SK-N-SH treated with all-trans-retinoic acid at 6 μM for 48 hours (cell line): ENCODE data around the gene BLNK.

ENCODE experiments used
- ATAC-seq: fragments of 200-7000 bp; cut with Tn5 transposase; 3 replicates; pipeline ENCODE4 v1.9.1; 2020; ENCODE audit warnings: mild to moderate bottlenecking, moderate library complexity
- ARNTL ChIP-seq: fragments of 450-650 bp; formaldehyde crosslinking; IDR thresholded peaks from 2 replicates; pipeline ENCODE4 v1.5.0; 2020; ENCODE audit warnings: low read depth, mild to moderate bottlenecking, moderate library complexity, borderline replicate concordance
- BACH2 ChIP-seq: fragments of 250-450 bp; sonication (Bioruptor Pico); IDR thresholded peaks from 2 replicates; pipeline ENCODE4 v1.9.0; 2021; ENCODE audit warnings: mild to moderate bottlenecking, borderline replicate concordance
- CSDC2 ChIP-seq: fragments of 250-450 bp; sonication (Bioruptor Pico); IDR thresholded peaks from 2 replicates; pipeline ENCODE4 v1.5.0; 2020; ENCODE audit warnings: mild to moderate bottlenecking, moderate library complexity
- ESRRG ChIP-seq: fragments of 250-450 bp; sonication (Bioruptor Pico); IDR thresholded peaks from 2 replicates; pipeline ENCODE4 v1.6.1; 2021; ENCODE audit warnings: mild to moderate bottlenecking
- GLIS3 ChIP-seq: fragments of 250-450 bp; sonication (Bioruptor Pico); IDR thresholded peaks from 2 replicates; pipeline ENCODE4 v1.5.0; 2020; ENCODE audit warnings: mild to moderate bottlenecking, moderate library complexity
- ISL1 ChIP-seq: fragments of 250-450 bp; sonication (Bioruptor Pico); IDR thresholded peaks from 2 replicates; pipeline ENCODE4 v2.1.2; 2022; ENCODE audit warnings: mild to moderate bottlenecking, moderate library complexity
- OSR1 ChIP-seq: fragments of 250-450 bp; sonication (Bioruptor Pico); IDR thresholded peaks from 2 replicates; pipeline ENCODE4 v1.8.0; 2022; ENCODE audit warnings: moderate library complexity, mild to moderate bottlenecking, inconsistent platforms
- PPARA ChIP-seq: fragments of 250-450 bp; sonication (Bioruptor Pico); IDR thresholded peaks from 2 replicates; pipeline ENCODE4 v1.5.0; 2020; ENCODE audit warnings: mild to moderate bottlenecking, borderline replicate concordance
- SNAI2 ChIP-seq: fragments of 250-450 bp; sonication (Bioruptor Pico); IDR thresholded peaks from 2 replicates; pipeline ENCODE4 v1.5.0; 2020; ENCODE audit warnings: mild to moderate bottlenecking, moderate library complexity
- TCF4 ChIP-seq: fragments of 250-450 bp; sonication (Bioruptor Pico); IDR thresholded peaks from 2 replicates; pipeline ENCODE4 v1.8.0; 2021; ENCODE audit warnings: mild to moderate bottlenecking, moderate library complexity, borderline replicate concordance
- TOX ChIP-seq: fragments of 250-450 bp; sonication (Bioruptor Pico); IDR thresholded peaks from 2 replicates; pipeline ENCODE4 v1.8.0; 2021; ENCODE audit warnings: mild to moderate bottlenecking, moderate library complexity, borderline replicate concordance
- ZC3H10 ChIP-seq: fragments of 250-450 bp; sonication (Bioruptor Pico); IDR thresholded peaks from 2 replicates; pipeline ENCODE4 v1.5.1; 2021; ENCODE audit warnings: mild to moderate bottlenecking, moderate library complexity
- ZFP3 ChIP-seq: fragments of 250-450 bp; sonication (Bioruptor Pico); IDR thresholded peaks from 2 replicates; pipeline ENCODE4 v1.5.0; 2020; ENCODE audit warnings: mild to moderate bottlenecking, moderate library complexity
- ZFP30 ChIP-seq: fragments of 450-650 bp; formaldehyde crosslinking; IDR thresholded peaks from 2 replicates; pipeline ENCODE4 v1.5.0; 2022; ENCODE audit warnings: mild to moderate bottlenecking, moderate library complexity
- ZNF565 ChIP-seq: fragments of 450-650 bp; formaldehyde crosslinking; conservative IDR thresholded peaks from 2 replicates; pipeline ENCODE4 v1.5.0; 2020; ENCODE audit warnings: low read depth, mild to moderate bottlenecking, moderate library complexity
- ZNF8 ChIP-seq: fragments of 450-650 bp; formaldehyde crosslinking; IDR thresholded peaks from 2 replicates; pipeline ENCODE4 v1.5.0; 2020; ENCODE audit warnings: mild to moderate bottlenecking, moderate library complexity
- TF ChIP-seq, protein P1 (sequence below): fragments of 250-450 bp; sonication (Bioruptor Pico); IDR thresholded peaks from 2 replicates; pipeline ENCODE4 v1.5.0; 2020; ENCODE audit warnings: mild to moderate bottlenecking, moderate library complexity
- TF ChIP-seq, protein P2 (sequence below): fragments of 250-450 bp; sonication (Bioruptor Pico); IDR thresholded peaks from 2 replicates; pipeline ENCODE4 v1.5.1; 2020; ENCODE audit warnings: low read depth, mild to moderate bottlenecking, moderate library complexity
- TF ChIP-seq, protein P3 (sequence below): fragments of 250-450 bp; sonication (Bioruptor Pico); IDR thresholded peaks from 2 replicates; pipeline ENCODE4 v1.8.0; 2020; ENCODE audit warnings: mild to moderate bottlenecking, moderate library complexity, borderline replicate concordance
- TF ChIP-seq, protein P4 (sequence below): fragments of 250-450 bp; sonication (Bioruptor Pico); IDR thresholded peaks from 2 replicates; pipeline ENCODE4 v1.8.0; 2021; ENCODE audit warnings: low read depth, mild to moderate bottlenecking, moderate library complexity, borderline replicate concordance

BLNK gene

DNA sequence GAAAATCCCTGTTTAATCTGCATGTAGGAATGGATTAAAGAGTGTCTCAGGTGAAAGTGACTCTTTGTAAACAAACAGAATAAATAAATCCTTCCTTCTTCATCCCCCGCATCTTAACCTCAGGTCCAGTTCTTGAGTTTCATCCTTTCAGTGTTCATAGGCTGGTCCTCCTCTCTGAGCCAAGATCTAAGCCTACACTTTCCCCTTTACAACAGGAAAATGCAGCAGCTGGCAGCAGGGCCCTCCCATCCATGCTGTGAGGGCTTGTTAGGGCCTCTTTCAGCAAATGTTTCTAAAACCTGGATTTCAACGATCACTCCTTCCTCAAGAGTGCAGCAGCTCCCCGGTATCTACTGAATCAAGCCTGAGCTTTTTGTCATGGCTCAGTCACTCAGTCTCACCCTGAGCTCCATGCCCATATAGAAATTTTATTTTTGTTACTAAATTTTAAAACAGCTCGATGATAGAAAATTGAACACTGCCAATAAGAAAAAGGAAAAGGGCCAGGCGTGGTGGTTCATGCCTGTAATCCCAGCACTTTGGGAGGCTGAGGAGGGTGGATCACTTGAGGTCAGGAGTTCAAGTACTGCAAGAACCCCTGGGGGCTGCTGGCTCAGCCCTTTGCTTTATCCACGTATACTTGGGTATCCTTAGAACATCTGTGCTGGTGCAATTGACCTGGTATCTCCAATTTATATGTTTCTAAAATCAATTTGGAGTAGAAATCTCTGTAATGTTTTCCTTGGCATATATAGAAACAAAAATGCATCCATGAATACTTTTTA is 15.6 kb downstream of the BLNK start:
- TF ChIP-seq SNAI2 (CRISPR knock-in tag): no peak
- TF ChIP-seq, protein P1, sequence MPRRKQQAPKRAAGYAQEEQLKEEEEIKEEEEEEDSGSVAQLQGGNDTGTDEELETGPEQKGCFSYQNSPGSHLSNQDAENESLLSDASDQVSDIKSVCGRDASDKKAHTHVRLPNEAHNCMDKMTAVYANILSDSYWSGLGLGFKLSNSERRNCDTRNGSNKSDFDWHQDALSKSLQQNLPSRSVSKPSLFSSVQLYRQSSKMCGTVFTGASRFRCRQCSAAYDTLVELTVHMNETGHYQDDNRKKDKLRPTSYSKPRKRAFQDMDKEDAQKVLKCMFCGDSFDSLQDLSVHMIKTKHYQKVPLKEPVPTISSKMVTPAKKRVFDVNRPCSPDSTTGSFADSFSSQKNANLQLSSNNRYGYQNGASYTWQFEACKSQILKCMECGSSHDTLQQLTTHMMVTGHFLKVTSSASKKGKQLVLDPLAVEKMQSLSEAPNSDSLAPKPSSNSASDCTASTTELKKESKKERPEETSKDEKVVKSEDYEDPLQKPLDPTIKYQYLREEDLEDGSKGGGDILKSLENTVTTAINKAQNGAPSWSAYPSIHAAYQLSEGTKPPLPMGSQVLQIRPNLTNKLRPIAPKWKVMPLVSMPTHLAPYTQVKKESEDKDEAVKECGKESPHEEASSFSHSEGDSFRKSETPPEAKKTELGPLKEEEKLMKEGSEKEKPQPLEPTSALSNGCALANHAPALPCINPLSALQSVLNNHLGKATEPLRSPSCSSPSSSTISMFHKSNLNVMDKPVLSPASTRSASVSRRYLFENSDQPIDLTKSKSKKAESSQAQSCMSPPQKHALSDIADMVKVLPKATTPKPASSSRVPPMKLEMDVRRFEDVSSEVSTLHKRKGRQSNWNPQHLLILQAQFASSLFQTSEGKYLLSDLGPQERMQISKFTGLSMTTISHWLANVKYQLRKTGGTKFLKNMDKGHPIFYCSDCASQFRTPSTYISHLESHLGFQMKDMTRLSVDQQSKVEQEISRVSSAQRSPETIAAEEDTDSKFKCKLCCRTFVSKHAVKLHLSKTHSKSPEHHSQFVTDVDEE (CRISPR knock-in tag): no peak
- no peak for TF ChIP-seq ARNTL (CRISPR knock-in tag)
- no peak for TF ChIP-seq GLIS3 (CRISPR knock-in tag)
- TF ChIP-seq, protein P2, sequence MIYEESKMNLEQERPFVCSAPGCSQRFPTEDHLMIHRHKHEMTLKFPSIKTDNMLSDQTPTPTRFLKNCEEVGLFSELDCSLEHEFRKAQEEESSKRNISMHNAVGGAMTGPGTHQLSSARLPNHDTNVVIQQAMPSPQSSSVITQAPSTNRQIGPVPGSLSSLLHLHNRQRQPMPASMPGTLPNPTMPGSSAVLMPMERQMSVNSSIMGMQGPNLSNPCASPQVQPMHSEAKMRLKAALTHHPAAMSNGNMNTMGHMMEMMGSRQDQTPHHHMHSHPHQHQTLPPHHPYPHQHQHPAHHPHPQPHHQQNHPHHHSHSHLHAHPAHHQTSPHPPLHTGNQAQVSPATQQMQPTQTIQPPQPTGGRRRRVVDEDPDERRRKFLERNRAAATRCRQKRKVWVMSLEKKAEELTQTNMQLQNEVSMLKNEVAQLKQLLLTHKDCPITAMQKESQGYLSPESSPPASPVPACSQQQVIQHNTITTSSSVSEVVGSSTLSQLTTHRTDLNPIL (CRISPR knock-in tag): no peak
- no peak for TF ChIP-seq TOX
- TF ChIP-seq ZNF8 (CRISPR knock-in tag): no peak
- TF ChIP-seq ZC3H10 (CRISPR knock-in tag): no peak
- no peak for TF ChIP-seq OSR1
- no peak for TF ChIP-seq ISL1 (CRISPR knock-in tag)
- TF ChIP-seq, protein P3, sequence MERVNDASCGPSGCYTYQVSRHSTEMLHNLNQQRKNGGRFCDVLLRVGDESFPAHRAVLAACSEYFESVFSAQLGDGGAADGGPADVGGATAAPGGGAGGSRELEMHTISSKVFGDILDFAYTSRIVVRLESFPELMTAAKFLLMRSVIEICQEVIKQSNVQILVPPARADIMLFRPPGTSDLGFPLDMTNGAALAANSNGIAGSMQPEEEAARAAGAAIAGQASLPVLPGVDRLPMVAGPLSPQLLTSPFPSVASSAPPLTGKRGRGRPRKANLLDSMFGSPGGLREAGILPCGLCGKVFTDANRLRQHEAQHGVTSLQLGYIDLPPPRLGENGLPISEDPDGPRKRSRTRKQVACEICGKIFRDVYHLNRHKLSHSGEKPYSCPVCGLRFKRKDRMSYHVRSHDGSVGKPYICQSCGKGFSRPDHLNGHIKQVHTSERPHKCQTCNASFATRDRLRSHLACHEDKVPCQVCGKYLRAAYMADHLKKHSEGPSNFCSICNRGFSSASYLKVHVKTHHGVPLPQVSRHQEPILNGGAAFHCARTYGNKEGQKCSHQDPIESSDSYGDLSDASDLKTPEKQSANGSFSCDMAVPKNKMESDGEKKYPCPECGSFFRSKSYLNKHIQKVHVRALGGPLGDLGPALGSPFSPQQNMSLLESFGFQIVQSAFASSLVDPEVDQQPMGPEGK: no peak
- no peak for TF ChIP-seq ZFP3 (CRISPR knock-in tag)
- no peak for TF ChIP-seq CSDC2 (CRISPR knock-in tag)
- TF ChIP-seq TCF4 (CRISPR knock-in tag): no peak
- TF ChIP-seq ZFP30 (CRISPR knock-in tag): no peak
- no peak for ATAC-seq

DNA sequence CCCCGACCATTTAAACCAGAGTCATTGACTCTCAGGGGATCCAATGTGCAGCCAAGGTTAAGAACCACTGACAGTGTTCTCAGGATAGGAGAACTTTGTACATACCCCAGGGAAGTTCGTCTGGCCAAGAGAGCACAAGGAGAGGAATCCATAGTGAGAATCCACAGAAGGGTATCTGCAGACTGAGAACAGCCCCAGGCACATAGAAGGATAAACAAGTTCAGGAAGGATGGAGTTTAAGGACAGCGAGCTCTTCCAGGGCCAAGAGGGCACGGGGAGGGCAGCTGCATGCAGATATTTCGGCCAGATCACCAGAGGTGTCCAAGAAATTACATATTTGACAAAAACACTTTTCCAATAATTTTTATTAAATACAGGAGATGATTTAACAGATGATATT is 16.4 kb downstream of the BLNK start:
- TF ChIP-seq, protein P4, sequence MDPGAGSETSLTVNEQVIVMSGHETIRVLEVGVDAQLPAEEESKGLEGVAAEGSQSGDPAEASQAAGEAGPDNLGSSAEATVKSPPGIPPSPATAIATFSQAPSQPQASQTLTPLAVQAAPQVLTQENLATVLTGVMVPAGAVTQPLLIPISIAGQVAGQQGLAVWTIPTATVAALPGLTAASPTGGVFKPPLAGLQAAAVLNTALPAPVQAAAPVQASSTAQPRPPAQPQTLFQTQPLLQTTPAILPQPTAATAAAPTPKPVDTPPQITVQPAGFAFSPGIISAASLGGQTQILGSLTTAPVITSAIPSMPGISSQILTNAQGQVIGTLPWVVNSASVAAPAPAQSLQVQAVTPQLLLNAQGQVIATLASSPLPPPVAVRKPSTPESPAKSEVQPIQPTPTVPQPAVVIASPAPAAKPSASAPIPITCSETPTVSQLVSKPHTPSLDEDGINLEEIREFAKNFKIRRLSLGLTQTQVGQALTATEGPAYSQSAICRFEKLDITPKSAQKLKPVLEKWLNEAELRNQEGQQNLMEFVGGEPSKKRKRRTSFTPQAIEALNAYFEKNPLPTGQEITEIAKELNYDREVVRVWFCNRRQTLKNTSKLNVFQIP (CRISPR knock-in tag): no peak
- TF ChIP-seq OSR1 (no peak), ZC3H10 (CRISPR knock-in tag) (no peak), ZNF565 (CRISPR knock-in tag) (no peak), ESRRG (CRISPR knock-in tag) (no peak), ZNF8 (CRISPR knock-in tag) (no peak), PPARA (no peak), ISL1 (CRISPR knock-in tag) (no peak), TCF4 (CRISPR knock-in tag) (no peak), TOX (no peak), GLIS3 (CRISPR knock-in tag) (no peak), CSDC2 (CRISPR knock-in tag) (no peak), SNAI2 (CRISPR knock-in tag) (no peak), BACH2 (CRISPR knock-in tag) (no peak)
- TF ChIP-seq, protein P1 (CRISPR knock-in tag): no peak
- TF ChIP-seq, protein P3: no peak
- TF ChIP-seq, protein P2 (CRISPR knock-in tag): no peak
- TF ChIP-seq, all 23 proteins: peak for 0
- ATAC-seq: no peak
